Measurements from ENCODE around the gene NDUFA6. TPM values are rescaled to one million over a fixed set of nuclear protein-coding genes. Genes with fewer than 3 reads are reported as not detected.
"Not testable (repeated sequence)": the region's sequence is repeated elsewhere in the genome, so short reads cannot be mapped to it uniquely, and the experiment has no call there.

NDUFA6 gene
- total RNA-seq, 4 donors from 2014 or later, result 36.5 to 116 (median 46.0) TPM

DNA sequence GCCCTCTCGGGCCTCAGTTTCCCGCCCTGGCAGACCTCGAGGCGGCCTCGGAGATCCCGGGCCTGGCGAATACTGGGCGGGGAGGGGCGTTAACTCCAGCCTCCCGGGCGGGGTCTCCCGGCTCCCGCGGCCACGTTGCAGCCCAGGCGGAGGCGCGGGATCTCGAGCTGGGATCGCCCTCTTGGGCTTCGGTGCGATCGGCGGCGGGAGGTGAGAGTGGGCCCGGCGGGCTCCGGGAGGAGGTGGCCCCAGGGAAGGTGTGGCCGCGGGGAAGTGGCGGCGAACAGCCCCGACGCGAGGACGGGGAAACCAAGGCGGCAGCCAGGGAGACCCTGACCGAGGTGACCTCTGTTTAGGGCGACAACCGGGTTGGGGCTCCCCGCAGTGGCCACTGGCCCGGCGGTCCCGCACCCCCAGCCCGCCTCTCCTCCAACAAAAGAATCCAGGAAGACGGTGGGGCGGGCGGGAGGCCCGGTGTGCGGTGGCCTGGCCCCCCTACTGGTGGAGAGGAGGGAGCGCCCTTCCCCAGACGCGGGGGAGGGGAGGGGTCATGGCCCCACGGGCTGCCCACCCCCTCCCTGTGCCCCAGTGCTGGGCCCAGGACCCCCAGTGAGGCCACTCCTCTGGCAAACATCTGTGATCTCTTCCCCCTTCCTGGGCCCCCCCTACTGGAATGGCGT, 16.3 kb downstream of the NDUFA6 start, which contains the start of gene PHETA2:
Gene PHETA2, plus strand, starts transcription at position 117 of the 680 bp plus-strand sequence. CDS start 3,046 bp downstream, outside the sequence.
- Histone ChIP-seq H3K4me1 (peaks cover 11 to 24% of the 10 kb centered on the region in 2 donors), H3K9me3 (no peaks in the 10 kb centered on the region), H3K27me3 (no peaks in the 10 kb centered on the region), H3K36me3 (no peaks in the 10 kb centered on the region), H3K4me3 (peak within 1 kb of the TSS; percentile 49 to 71), H3K27ac (peak within 1 kb of the TSS; percentile 93 to 94)
- intact Hi-C loops (cut with DNase I; ENCODE audit: low total_unique reads), result no loop called here
- TF ChIP-seq POLR2A (IDR thresholded peaks at IDR 0.05), result peak; percentile 6 to 39
- TF ChIP-seq, protein P1, sequence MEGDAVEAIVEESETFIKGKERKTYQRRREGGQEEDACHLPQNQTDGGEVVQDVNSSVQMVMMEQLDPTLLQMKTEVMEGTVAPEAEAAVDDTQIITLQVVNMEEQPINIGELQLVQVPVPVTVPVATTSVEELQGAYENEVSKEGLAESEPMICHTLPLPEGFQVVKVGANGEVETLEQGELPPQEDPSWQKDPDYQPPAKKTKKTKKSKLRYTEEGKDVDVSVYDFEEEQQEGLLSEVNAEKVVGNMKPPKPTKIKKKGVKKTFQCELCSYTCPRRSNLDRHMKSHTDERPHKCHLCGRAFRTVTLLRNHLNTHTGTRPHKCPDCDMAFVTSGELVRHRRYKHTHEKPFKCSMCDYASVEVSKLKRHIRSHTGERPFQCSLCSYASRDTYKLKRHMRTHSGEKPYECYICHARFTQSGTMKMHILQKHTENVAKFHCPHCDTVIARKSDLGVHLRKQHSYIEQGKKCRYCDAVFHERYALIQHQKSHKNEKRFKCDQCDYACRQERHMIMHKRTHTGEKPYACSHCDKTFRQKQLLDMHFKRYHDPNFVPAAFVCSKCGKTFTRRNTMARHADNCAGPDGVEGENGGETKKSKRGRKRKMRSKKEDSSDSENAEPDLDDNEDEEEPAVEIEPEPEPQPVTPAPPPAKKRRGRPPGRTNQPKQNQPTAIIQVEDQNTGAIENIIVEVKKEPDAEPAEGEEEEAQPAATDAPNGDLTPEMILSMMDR (IDR thresholded peaks at IDR 0.05), result peak in 3 of 4 experiments; percentile 22 to 55 (median 44)
- peak; percentile 59 to 62 for DNase-seq

- intact Hi-C loops (cut with DNase I; ENCODE audit: low total_unique reads), result no loop called here
These were observed 16.9 kb downstream of the NDUFA6 start for GRCh38 chr22:42073621-42074041.

DNA sequence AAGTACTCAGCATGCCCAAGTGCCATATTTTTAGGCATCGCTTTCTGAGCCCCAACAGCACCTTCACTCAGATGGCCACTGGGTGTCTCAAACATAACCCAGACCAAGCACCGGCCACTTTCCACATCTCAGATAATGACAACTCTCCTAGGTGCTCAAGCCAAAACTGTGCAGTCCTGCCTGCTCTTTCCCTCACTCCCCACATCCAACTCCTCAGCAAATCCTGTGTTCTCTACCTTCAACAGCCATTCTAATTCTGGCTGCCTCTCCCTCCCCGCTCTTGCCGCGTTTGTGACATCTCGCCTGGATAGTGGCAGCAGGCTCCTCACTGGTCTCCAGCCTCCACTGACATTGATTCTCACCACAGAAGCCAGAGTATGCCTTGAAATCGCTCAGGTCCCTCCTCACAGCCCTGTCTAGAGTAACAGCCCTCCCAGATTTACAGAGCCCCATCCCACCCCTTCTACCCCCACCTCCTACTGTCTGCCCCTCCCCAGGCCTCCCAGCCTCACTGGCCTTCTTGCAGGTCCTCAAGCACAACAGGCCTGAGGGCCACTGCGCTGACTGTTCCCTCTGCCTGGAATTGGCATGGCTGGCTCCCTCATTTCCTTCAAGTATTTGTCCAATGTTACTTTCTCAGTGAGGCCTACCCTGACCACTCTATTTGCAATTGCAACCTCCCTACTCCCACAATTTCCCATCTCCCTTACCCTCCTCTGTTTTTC, 17.8 kb downstream of the NDUFA6 start:
- H3K4me1 ChIP-seq, result peaks cover 1 to 20% of the 10 kb centered on the region in 2 donors
- DNase-seq, result no peak
- TF ChIP-seq POLR2A (IDR thresholded peaks at IDR 0.05), result no peak
- TF ChIP-seq, protein P1 (IDR thresholded peaks at IDR 0.05), result no peak
- no peaks in the 10 kb centered on the region for H3K27me3 ChIP-seq
- H3K36me3 ChIP-seq, result no peaks in the 10 kb centered on the region
- H3K4me3 ChIP-seq, result no peak overlapping the region
- no peaks in the 10 kb centered on the region for H3K9me3 ChIP-seq
- intact Hi-C loops (cut with DNase I; ENCODE audit: low total_unique reads), result no loop called here
- H3K27ac ChIP-seq, result no peak overlapping the region

More at GRCh38 chr22:42073621-42074041, 16.9 kb downstream of the NDUFA6 start:
- H3K4me1 ChIP-seq, result peaks cover 10 to 21% of the 10 kb centered on the region in 2 donors
- no peak for DNase-seq
- H3K9me3 ChIP-seq, result no peaks in the 10 kb centered on the region
- peak overlapping the region; percentile 93 to 94 for H3K27ac ChIP-seq
- H3K4me3 ChIP-seq, result peak overlapping the region; percentile 49 to 71
- TF ChIP-seq POLR2A (IDR thresholded peaks at IDR 0.05), result no peak
- TF ChIP-seq, protein P1 (IDR thresholded peaks at IDR 0.05), result no peak
- H3K36me3 ChIP-seq, result no peaks in the 10 kb centered on the region
- no peaks in the 10 kb centered on the region for H3K27me3 ChIP-seq

DNA sequence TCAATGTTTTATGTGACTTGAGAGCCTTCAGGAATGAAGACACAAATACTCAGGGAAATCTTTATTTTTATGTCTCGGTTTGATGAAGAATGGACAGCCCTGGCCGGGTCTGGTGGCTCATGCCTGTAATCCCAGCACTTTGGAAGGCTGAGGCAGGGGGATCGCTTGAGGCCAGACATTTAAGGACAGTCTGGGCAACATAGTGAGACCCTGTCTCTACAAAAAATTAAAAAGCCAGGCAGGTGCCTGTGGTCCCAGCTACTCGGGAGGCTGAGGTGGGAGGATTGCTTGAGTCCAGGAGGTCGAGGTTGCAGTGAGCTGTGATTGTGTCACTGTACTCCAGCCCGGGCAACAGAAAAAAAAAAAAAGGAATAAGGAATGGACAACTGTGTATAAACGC, 19.1 kb downstream of the NDUFA6 start:
- Histone ChIP-seq H3K27ac (peak overlapping the region; percentile 89 to 94), H3K4me1 (peaks cover 0 to 20% of the 10 kb centered on the region in 2 donors), H3K4me3 (peak overlapping the region; percentile 67 to 69)
- H3K27me3 ChIP-seq; DNase-seq; H3K36me3 ChIP-seq; H3K9me3 ChIP-seq; intact Hi-C loops (cut with DNase I; ENCODE audit: low total_unique reads): not testable (repeated sequence)

GRCh38 chr22:42070517-42071422, 19.8 kb downstream of the NDUFA6 start, which contains the start of gene NAGA:
NAGA (minus strand) TSS chr22:42070812; CDS start chr22:42070297, 515 bp downstream.
- Histone ChIP-seq H3K27ac (peak within 1 kb of the TSS; percentile 89 to 94), H3K36me3 (no peaks in the 10 kb centered on the region), H3K27me3 (no peaks in the 10 kb centered on the region), H3K9me3 (no peaks in the 10 kb centered on the region), H3K4me3 (peak within 1 kb of the TSS; percentile 67 to 69), H3K4me1 (peaks cover 0 to 20% of the 10 kb centered on the region in 2 donors)
- peak; percentile 94 to 96 for DNase-seq
- intact Hi-C loops (cut with DNase I; ENCODE audit: low total_unique reads), result no loop called here
- TF ChIP-seq, protein P1 (IDR thresholded peaks at IDR 0.05), result peak in 1 of 4 experiments; percentile 15
- peak; percentile 86 to 90 for TF ChIP-seq POLR2A (IDR thresholded peaks at IDR 0.05)
